Uterus (tissue), 2 donors: Measurements from ENCODE around the gene CCL17.

Source experiments
- POLR2A ChIP-seq, 2 donors: fragments of 450-650 bp; IDR thresholded peaks; one replicate each; pipeline ENCODE4 v1.6.1; 2016; ENCODE audit warnings: antibody characterized with exemption in 2 of 2, mild to moderate bottlenecking in 1 of 2, moderate library complexity in 1 of 2
- TF ChIP-seq, protein P1 (sequence below), 4 experiments: fragments of 200-600 bp in 2 of 4; fragments of 450-650 bp in 2 of 4; sonication (generic) in 2 of 4; IDR thresholded peaks; one replicate each; pipeline ENCODE4 v1.5.1; 2016 to 2019; ENCODE audit warnings: antibody characterized with exemption in 4 of 4, mild to moderate bottlenecking in 2 of 4, moderate library complexity in 1 of 4

- TF ChIP-seq, protein P1, sequence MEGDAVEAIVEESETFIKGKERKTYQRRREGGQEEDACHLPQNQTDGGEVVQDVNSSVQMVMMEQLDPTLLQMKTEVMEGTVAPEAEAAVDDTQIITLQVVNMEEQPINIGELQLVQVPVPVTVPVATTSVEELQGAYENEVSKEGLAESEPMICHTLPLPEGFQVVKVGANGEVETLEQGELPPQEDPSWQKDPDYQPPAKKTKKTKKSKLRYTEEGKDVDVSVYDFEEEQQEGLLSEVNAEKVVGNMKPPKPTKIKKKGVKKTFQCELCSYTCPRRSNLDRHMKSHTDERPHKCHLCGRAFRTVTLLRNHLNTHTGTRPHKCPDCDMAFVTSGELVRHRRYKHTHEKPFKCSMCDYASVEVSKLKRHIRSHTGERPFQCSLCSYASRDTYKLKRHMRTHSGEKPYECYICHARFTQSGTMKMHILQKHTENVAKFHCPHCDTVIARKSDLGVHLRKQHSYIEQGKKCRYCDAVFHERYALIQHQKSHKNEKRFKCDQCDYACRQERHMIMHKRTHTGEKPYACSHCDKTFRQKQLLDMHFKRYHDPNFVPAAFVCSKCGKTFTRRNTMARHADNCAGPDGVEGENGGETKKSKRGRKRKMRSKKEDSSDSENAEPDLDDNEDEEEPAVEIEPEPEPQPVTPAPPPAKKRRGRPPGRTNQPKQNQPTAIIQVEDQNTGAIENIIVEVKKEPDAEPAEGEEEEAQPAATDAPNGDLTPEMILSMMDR (IDR thresholded peaks at IDR 0.05) = no peak
- TF ChIP-seq POLR2A (IDR thresholded peaks at IDR 0.05) = no peak
These were observed 47.5 kb downstream of the CCL17 start for GRCh38 chr16:57452021-57452420.
